B cell (primary cell): ENCODE data around the gene RAB31.

Experiments used
- CTCF ChIP-seq: fragments of 200-600 bp; IDR thresholded peaks from one replicate; pipeline ENCODE4 v1.8.0; 2022; ENCODE audit warnings: antibody characterized with exemption, mild to moderate bottlenecking
- EZH2 ChIP-seq: IDR thresholded peaks from 2 replicates; pipeline ENCODE4 v1.6.1; 2012; ENCODE audit warnings: borderline replicate concordance, low read depth, mild to moderate bottlenecking, moderate library complexity, low read length; ENCODE audit not compliant: insufficient read depth, poor library complexity, severe bottlenecking

- TF ChIP-seq CTCF (no peak), EZH2 (no peak)
Measured at GRCh38 chr18:9863282-9863681, 155.2 kb downstream of the RAB31 start.
